Measurements from ENCODE around the gene DNAJB6.

DNA sequence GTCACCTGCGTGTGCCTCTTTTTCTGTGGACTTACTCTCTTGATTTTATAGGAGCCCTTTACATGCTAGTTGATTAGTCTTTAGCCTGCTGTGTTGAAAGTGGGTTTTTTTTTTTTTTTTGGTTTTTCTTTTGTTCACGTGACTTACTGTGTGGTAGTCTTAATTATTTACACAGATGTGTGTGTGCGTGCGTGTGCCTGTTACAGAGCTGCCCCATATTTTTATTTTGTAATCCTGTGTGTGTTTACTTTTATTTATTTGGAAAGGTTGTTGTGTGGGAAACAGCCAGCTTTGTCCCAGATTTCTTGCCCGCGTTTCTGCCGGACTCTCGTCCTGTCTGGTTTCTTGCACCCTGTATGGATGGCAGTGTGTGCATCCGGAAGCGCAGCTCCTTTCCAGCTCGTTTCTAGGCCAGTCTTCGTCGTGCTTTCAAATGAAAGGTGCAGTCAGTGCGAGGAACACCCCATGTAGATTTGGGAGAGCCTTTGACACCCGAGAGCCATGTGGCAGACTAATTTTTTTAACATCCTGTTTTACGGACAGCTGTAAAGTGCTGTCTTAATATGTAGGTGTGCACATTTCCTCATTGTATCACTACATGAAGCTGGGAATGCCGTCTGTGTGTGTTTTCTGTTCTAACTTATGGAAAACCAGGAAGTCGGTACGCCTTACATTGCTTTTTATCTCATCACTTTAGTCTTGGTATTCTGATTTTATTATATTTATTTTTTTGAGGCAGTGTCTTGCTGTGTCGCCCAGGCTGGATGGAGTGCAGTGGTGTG, 55.6 kb downstream of the DNAJB6 start:
- TF ChIP-seq, protein P1, sequence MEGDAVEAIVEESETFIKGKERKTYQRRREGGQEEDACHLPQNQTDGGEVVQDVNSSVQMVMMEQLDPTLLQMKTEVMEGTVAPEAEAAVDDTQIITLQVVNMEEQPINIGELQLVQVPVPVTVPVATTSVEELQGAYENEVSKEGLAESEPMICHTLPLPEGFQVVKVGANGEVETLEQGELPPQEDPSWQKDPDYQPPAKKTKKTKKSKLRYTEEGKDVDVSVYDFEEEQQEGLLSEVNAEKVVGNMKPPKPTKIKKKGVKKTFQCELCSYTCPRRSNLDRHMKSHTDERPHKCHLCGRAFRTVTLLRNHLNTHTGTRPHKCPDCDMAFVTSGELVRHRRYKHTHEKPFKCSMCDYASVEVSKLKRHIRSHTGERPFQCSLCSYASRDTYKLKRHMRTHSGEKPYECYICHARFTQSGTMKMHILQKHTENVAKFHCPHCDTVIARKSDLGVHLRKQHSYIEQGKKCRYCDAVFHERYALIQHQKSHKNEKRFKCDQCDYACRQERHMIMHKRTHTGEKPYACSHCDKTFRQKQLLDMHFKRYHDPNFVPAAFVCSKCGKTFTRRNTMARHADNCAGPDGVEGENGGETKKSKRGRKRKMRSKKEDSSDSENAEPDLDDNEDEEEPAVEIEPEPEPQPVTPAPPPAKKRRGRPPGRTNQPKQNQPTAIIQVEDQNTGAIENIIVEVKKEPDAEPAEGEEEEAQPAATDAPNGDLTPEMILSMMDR (IDR thresholded peaks at IDR 0.05 in 2 of 3, conservative IDR thresholded peaks at IDR 0.05 in 1 of 3; ENCODE audit: borderline replicate concordance in 1 of 3, insufficient read depth in 1 of 3, low read depth in 2 of 3, low read length in 2 of 3): no peak
- TF ChIP-seq POLR2AphosphoS5 (IDR thresholded peaks at IDR 0.05; ENCODE audit: low read depth, low read length) (no peak), CEBPB (IDR thresholded peaks at IDR 0.05; ENCODE audit: low read depth) (no peak), POLR2A (IDR thresholded peaks at IDR 0.05; ENCODE audit: borderline replicate concordance, extremely low read depth, insufficient read depth, insufficient read length) (no peak), EZH2phosphoT487 (IDR thresholded peaks at IDR 0.05; ENCODE audit: borderline replicate concordance) (no peak), EGR1 (IDR thresholded peaks at IDR 0.05; ENCODE audit: low read depth) (no peak), ZNF274 (IDR thresholded peaks at IDR 0.05; ENCODE audit: low read depth, low read length) (no peak), EZH2 (IDR thresholded peaks at IDR 0.05) (no peak), SP1 (IDR thresholded peaks at IDR 0.05; ENCODE audit: low read depth) (no peak), YY1 (IDR thresholded peaks at IDR 0.05; ENCODE audit: extremely low read depth, insufficient replicate concordance, low read depth, low read length) (no peak), JUND (IDR thresholded peaks at IDR 0.05) (no peak)
- TF ChIP-seq, protein P2, sequence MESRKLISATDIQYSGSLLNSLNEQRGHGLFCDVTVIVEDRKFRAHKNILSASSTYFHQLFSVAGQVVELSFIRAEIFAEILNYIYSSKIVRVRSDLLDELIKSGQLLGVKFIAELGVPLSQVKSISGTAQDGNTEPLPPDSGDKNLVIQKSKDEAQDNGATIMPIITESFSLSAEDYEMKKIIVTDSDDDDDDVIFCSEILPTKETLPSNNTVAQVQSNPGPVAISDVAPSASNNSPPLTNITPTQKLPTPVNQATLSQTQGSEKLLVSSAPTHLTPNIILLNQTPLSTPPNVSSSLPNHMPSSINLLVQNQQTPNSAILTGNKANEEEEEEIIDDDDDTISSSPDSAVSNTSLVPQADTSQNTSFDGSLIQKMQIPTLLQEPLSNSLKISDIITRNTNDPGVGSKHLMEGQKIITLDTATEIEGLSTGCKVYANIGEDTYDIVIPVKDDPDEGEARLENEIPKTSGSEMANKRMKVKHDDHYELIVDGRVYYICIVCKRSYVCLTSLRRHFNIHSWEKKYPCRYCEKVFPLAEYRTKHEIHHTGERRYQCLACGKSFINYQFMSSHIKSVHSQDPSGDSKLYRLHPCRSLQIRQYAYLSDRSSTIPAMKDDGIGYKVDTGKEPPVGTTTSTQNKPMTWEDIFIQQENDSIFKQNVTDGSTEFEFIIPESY (IDR thresholded peaks at IDR 0.05; ENCODE audit: extremely low read depth, insufficient replicate concordance, low read length): no peak
- TF ChIP-seq, protein P3, sequence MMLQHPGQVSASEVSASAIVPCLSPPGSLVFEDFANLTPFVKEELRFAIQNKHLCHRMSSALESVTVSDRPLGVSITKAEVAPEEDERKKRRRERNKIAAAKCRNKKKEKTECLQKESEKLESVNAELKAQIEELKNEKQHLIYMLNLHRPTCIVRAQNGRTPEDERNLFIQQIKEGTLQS (IDR thresholded peaks at IDR 0.05): no peak
- TF ChIP-seq, protein P4, sequence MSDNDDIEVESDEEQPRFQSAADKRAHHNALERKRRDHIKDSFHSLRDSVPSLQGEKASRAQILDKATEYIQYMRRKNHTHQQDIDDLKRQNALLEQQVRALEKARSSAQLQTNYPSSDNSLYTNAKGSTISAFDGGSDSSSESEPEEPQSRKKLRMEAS (IDR thresholded peaks at IDR 0.05): no peak
